SK-N-SH treated with all-trans-retinoic acid at 6 μM for 48 hours (cell line): ENCODE results near the gene TEX29.

Source experiments
- ATAC-seq: fragments of 200-7000 bp; cut with Tn5 transposase; 3 replicates; pipeline ENCODE4 v1.9.1; 2020; ENCODE audit warnings: mild to moderate bottlenecking, moderate library complexity
- BACH2 ChIP-seq: fragments of 250-450 bp; sonication (Bioruptor Pico); IDR thresholded peaks from 2 replicates; pipeline ENCODE4 v1.9.0; 2021; ENCODE audit warnings: mild to moderate bottlenecking, borderline replicate concordance
- CSDC2 ChIP-seq: fragments of 250-450 bp; sonication (Bioruptor Pico); IDR thresholded peaks from 2 replicates; pipeline ENCODE4 v1.5.0; 2020; ENCODE audit warnings: mild to moderate bottlenecking, moderate library complexity
- ESRRG ChIP-seq: fragments of 250-450 bp; sonication (Bioruptor Pico); IDR thresholded peaks from 2 replicates; pipeline ENCODE4 v1.6.1; 2021; ENCODE audit warnings: mild to moderate bottlenecking
- GLIS3 ChIP-seq: fragments of 250-450 bp; sonication (Bioruptor Pico); IDR thresholded peaks from 2 replicates; pipeline ENCODE4 v1.5.0; 2020; ENCODE audit warnings: mild to moderate bottlenecking, moderate library complexity
- ISL1 ChIP-seq: fragments of 250-450 bp; sonication (Bioruptor Pico); IDR thresholded peaks from 2 replicates; pipeline ENCODE4 v2.1.2; 2022; ENCODE audit warnings: mild to moderate bottlenecking, moderate library complexity
- OSR1 ChIP-seq: fragments of 250-450 bp; sonication (Bioruptor Pico); IDR thresholded peaks from 2 replicates; pipeline ENCODE4 v1.8.0; 2022; ENCODE audit warnings: moderate library complexity, mild to moderate bottlenecking, inconsistent platforms
- PPARA ChIP-seq: fragments of 250-450 bp; sonication (Bioruptor Pico); IDR thresholded peaks from 2 replicates; pipeline ENCODE4 v1.5.0; 2020; ENCODE audit warnings: mild to moderate bottlenecking, borderline replicate concordance
- RARB ChIP-seq: fragments of 250-450 bp; sonication (Bioruptor Pico); IDR thresholded peaks from 2 replicates; pipeline ENCODE4 v1.8.0; 2021; ENCODE audit warnings: mild to moderate bottlenecking, moderate library complexity
- TCF4 ChIP-seq: fragments of 250-450 bp; sonication (Bioruptor Pico); IDR thresholded peaks from 2 replicates; pipeline ENCODE4 v1.8.0; 2021; ENCODE audit warnings: mild to moderate bottlenecking, moderate library complexity, borderline replicate concordance
- TOX ChIP-seq: fragments of 250-450 bp; sonication (Bioruptor Pico); IDR thresholded peaks from 2 replicates; pipeline ENCODE4 v1.8.0; 2021; ENCODE audit warnings: mild to moderate bottlenecking, moderate library complexity, borderline replicate concordance
- ZC3H10 ChIP-seq: fragments of 250-450 bp; sonication (Bioruptor Pico); IDR thresholded peaks from 2 replicates; pipeline ENCODE4 v1.5.1; 2021; ENCODE audit warnings: mild to moderate bottlenecking, moderate library complexity
- ZFP30 ChIP-seq: fragments of 450-650 bp; formaldehyde crosslinking; IDR thresholded peaks from 2 replicates; pipeline ENCODE4 v1.5.0; 2022; ENCODE audit warnings: mild to moderate bottlenecking, moderate library complexity
- ZNF70 ChIP-seq: fragments of 450-650 bp; formaldehyde crosslinking; IDR thresholded peaks from 2 replicates; pipeline ENCODE4 v1.5.0; 2020; ENCODE audit warnings: mild to moderate bottlenecking, moderate library complexity
- TF ChIP-seq, protein P1 (sequence below): fragments of 250-450 bp; sonication (Bioruptor Pico); IDR thresholded peaks from 2 replicates; pipeline ENCODE4 v1.5.1; 2020; ENCODE audit warnings: low read depth, mild to moderate bottlenecking, moderate library complexity
- TF ChIP-seq, protein P2 (sequence below): fragments of 250-450 bp; sonication (Bioruptor Pico); IDR thresholded peaks from 2 replicates; pipeline ENCODE4 v1.5.1; 2021; ENCODE audit warnings: mild to moderate bottlenecking, moderate library complexity
- TF ChIP-seq, protein P3 (sequence below): fragments of 250-450 bp; sonication (Bioruptor Pico); IDR thresholded peaks from 2 replicates; pipeline ENCODE4 v1.8.0; 2021; ENCODE audit warnings: low read depth, mild to moderate bottlenecking, moderate library complexity, borderline replicate concordance
- TF ChIP-seq, protein P4 (sequence below): fragments of 250-450 bp; sonication (Bioruptor Pico); IDR thresholded peaks from 2 replicates; pipeline ENCODE4 v1.5.0; 2020; ENCODE audit warnings: mild to moderate bottlenecking, moderate library complexity

TEX29 gene

DNA sequence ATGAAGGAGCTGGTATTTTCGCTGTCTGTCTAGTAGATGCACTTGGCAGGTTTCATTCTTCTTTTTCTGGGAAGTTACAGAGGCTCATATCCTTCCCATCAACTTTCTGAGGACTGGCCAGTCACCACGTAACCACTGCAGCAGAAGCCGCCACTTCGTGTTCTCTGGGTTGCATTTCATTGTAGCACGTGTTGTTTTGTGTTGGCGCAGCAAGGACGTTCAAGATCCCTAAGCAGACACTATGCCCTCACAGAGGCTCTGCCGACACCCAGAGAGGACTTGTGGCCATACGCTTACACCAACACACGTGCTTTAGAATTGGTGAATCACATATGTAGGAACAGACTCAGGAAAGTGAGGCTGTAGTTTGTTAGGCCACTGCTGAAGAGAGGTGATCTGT, 42.2 kb upstream of the TEX29 start:
- no peak for ATAC-seq
- TF ChIP-seq PPARA (CRISPR knock-in tag) = no peak
- TF ChIP-seq ISL1 = no peak
- TF ChIP-seq, protein P1, sequence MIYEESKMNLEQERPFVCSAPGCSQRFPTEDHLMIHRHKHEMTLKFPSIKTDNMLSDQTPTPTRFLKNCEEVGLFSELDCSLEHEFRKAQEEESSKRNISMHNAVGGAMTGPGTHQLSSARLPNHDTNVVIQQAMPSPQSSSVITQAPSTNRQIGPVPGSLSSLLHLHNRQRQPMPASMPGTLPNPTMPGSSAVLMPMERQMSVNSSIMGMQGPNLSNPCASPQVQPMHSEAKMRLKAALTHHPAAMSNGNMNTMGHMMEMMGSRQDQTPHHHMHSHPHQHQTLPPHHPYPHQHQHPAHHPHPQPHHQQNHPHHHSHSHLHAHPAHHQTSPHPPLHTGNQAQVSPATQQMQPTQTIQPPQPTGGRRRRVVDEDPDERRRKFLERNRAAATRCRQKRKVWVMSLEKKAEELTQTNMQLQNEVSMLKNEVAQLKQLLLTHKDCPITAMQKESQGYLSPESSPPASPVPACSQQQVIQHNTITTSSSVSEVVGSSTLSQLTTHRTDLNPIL = no peak
- TF ChIP-seq, all 23 proteins: peak for 0

DNA sequence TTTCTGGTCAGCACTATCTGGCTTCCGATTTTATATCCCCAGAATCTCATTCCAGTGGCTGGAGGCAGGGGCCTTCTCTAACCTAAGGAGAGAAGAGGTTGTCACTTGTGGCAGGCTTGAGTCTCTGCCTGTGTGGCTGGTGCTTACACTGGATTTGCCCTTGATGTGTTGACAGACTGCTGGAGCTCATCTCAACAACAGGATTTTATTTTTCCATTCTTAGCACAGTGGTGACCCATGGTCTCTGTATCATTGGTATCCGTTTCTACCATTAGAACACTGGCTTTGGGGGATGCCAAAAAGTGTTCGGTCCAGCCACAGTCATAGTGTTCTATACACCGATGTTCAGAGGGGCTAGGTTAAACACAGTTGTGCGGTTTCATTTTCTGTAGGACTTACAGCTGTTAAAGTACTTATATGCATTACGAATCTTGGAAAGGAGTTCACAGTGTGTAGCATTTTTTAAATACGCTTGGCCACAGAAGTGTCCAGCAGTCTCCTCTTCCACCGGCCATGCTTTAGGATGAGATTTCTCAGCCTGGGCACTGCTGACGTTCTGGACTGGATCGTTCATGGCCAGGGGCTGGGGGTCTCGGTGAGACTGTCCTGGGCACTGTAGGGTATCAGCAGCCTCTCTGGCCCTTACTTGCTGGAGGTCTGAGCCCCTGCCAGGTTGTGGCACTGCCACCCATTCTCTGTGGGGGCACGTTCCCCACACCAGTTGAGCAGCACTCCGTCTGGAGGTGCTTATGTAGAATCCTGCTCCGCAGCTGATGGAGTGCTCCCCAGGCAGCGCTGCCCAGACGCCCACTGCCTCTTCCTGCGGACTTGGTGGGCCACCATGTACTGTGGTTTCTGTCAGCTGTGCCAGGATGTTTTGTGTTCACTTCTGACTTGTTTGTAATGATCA, 41.4 kb upstream of the TEX29 start:
- no peak for ATAC-seq
- TF ChIP-seq TCF4 (CRISPR knock-in tag) (no peak), PPARA (CRISPR knock-in tag) (no peak), ZNF70 (CRISPR knock-in tag) (no peak), ZFP30 (CRISPR knock-in tag) (no peak), RARB (CRISPR knock-in tag) (no peak), CSDC2 (CRISPR knock-in tag) (no peak), BACH2 (CRISPR knock-in tag) (no peak), ESRRG (no peak), TOX (CRISPR knock-in tag) (no peak), ISL1 (no peak), OSR1 (CRISPR knock-in tag) (no peak), ZC3H10 (CRISPR knock-in tag) (no peak)
- TF ChIP-seq, protein P2, sequence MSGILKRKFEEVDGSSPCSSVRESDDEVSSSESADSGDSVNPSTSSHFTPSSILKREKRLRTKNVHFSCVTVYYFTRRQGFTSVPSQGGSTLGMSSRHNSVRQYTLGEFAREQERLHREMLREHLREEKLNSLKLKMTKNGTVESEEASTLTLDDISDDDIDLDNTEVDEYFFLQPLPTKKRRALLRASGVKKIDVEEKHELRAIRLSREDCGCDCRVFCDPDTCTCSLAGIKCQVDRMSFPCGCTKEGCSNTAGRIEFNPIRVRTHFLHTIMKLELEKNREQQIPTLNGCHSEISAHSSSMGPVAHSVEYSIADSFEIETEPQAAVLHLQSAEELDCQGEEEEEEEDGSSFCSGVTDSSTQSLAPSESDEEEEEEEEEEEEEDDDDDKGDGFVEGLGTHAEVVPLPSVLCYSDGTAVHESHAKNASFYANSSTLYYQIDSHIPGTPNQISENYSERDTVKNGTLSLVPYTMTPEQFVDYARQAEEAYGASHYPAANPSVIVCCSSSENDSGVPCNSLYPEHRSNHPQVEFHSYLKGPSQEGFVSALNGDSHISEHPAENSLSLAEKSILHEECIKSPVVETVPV = no peak
- TF ChIP-seq, protein P3, sequence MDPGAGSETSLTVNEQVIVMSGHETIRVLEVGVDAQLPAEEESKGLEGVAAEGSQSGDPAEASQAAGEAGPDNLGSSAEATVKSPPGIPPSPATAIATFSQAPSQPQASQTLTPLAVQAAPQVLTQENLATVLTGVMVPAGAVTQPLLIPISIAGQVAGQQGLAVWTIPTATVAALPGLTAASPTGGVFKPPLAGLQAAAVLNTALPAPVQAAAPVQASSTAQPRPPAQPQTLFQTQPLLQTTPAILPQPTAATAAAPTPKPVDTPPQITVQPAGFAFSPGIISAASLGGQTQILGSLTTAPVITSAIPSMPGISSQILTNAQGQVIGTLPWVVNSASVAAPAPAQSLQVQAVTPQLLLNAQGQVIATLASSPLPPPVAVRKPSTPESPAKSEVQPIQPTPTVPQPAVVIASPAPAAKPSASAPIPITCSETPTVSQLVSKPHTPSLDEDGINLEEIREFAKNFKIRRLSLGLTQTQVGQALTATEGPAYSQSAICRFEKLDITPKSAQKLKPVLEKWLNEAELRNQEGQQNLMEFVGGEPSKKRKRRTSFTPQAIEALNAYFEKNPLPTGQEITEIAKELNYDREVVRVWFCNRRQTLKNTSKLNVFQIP (CRISPR knock-in tag) = no peak

DNA sequence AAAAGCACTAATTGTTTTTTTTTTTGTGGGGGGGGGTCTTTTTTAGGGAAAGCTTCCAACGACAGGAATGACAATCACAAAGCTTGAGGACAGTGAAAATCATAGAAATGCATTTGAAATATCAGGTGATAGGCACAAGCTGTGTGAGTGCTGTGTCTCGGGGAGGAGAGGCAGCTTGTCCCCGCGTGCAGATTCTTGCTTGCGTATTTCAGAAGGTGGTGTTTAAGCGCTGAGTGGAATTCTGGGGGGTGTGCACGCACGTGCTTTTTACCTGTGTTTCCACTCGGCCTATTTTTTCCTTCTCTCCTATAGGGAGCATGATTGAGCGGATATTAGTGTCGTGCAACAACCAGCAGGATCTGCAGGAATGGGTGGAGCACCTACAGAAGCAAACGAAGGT, 40.2 kb upstream of the TEX29 start:
- no peak for ATAC-seq
- TF ChIP-seq OSR1 (CRISPR knock-in tag) (no peak), PPARA (CRISPR knock-in tag) (no peak), GLIS3 (CRISPR knock-in tag) (no peak), ZC3H10 (CRISPR knock-in tag) (no peak), RARB (CRISPR knock-in tag) (no peak)
- TF ChIP-seq, protein P2 = no peak
- TF ChIP-seq, protein P4, sequence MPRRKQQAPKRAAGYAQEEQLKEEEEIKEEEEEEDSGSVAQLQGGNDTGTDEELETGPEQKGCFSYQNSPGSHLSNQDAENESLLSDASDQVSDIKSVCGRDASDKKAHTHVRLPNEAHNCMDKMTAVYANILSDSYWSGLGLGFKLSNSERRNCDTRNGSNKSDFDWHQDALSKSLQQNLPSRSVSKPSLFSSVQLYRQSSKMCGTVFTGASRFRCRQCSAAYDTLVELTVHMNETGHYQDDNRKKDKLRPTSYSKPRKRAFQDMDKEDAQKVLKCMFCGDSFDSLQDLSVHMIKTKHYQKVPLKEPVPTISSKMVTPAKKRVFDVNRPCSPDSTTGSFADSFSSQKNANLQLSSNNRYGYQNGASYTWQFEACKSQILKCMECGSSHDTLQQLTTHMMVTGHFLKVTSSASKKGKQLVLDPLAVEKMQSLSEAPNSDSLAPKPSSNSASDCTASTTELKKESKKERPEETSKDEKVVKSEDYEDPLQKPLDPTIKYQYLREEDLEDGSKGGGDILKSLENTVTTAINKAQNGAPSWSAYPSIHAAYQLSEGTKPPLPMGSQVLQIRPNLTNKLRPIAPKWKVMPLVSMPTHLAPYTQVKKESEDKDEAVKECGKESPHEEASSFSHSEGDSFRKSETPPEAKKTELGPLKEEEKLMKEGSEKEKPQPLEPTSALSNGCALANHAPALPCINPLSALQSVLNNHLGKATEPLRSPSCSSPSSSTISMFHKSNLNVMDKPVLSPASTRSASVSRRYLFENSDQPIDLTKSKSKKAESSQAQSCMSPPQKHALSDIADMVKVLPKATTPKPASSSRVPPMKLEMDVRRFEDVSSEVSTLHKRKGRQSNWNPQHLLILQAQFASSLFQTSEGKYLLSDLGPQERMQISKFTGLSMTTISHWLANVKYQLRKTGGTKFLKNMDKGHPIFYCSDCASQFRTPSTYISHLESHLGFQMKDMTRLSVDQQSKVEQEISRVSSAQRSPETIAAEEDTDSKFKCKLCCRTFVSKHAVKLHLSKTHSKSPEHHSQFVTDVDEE (CRISPR knock-in tag) = no peak
